Type B pancreatic cell (in vitro differentiated cells): ENCODE results near the gene CDIPT. TPM values are rescaled to one million over a fixed set of nuclear protein-coding genes. Genes with fewer than 3 reads are reported as not detected.
A peak's percentile ranks its signal among the peaks of the same experiment; 100 is the strongest.

Source experiments
- DNase-seq: peaks from one replicate; pipeline ENCODE4 v3.0.0; 2021; ENCODE audit warnings: mixed read lengths; ENCODE audit not compliant: unreplicated experiment; ENCODE audit errors: extremely low spot score
- H3K27ac Mint-ChIP-seq: 2 replicates; pipeline ENCODE4 v1.8.0; 2021; ENCODE audit warnings: mild to moderate bottlenecking, mixed read lengths
- H3K27me3 Mint-ChIP-seq: 2 replicates; pipeline ENCODE4 v1.8.0; 2021; ENCODE audit warnings: mixed read lengths
- H3K36me3 Mint-ChIP-seq: 2 replicates; pipeline ENCODE4 v1.8.0; 2021; ENCODE audit warnings: mixed read lengths
- H3K4me1 Mint-ChIP-seq: one replicate; pipeline ENCODE4 v1.8.0; 2021; ENCODE audit warnings: mixed read lengths; ENCODE audit not compliant: unreplicated experiment
- H3K4me3 Mint-ChIP-seq: 2 replicates; pipeline ENCODE4 v1.8.0; 2021; ENCODE audit warnings: mild to moderate bottlenecking, mixed read lengths
- H3K9me3 Mint-ChIP-seq: 2 replicates; pipeline ENCODE4 v1.8.0; 2021; ENCODE audit warnings: mixed read lengths
- total RNA-seq: library from RNA; stranded (reverse); gene quantifications from 2 replicates; pipeline ENCODE4 v1.2.1, GENCODE V29; 2021; ENCODE audit warnings: low replicate concordance
- TF ChIP-seq, protein P1 (sequence below): fragments of 200-600 bp; sonication (generic); conservative IDR thresholded peaks from 2 replicates; pipeline ENCODE4 v1.5.0; 2021; ENCODE audit warnings: antibody characterized with exemption, mild to moderate bottlenecking

The CDIPT gene
- total RNA-seq, 1 donor from 2014 or later = 58.0 TPM

DNA sequence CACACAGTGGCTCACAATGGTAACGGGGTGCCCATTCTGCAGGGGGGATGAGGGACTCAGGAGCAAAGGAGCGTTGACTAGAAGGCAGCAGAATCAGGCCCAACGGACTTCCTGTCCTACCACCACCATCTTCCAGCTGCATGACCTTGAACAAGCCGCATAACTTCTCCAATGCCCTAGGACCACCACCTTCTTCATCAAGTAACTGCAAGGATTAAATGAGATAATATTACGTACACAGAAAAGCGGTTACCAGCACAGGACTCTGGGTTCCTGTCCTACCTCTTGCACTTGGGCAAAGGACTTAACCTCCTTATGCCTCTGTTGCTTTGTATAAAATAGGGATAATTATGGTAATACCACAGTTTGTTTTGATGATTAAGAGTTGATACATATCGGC lies 41.9 kb upstream of the CDIPT start:
- Mint-ChIP-seq H3K27ac (no peak overlapping the region), H3K4me3 (no peak overlapping the region), H3K9me3 (no peaks in the 10 kb centered on the region), H3K27me3 (peaks cover 16% of the 10 kb centered on the region), H3K36me3 (no peaks in the 10 kb centered on the region), H3K4me1 (no peaks in the 10 kb centered on the region)
- TF ChIP-seq, protein P1, sequence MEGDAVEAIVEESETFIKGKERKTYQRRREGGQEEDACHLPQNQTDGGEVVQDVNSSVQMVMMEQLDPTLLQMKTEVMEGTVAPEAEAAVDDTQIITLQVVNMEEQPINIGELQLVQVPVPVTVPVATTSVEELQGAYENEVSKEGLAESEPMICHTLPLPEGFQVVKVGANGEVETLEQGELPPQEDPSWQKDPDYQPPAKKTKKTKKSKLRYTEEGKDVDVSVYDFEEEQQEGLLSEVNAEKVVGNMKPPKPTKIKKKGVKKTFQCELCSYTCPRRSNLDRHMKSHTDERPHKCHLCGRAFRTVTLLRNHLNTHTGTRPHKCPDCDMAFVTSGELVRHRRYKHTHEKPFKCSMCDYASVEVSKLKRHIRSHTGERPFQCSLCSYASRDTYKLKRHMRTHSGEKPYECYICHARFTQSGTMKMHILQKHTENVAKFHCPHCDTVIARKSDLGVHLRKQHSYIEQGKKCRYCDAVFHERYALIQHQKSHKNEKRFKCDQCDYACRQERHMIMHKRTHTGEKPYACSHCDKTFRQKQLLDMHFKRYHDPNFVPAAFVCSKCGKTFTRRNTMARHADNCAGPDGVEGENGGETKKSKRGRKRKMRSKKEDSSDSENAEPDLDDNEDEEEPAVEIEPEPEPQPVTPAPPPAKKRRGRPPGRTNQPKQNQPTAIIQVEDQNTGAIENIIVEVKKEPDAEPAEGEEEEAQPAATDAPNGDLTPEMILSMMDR = no peak
- no peak for DNase-seq

DNA sequence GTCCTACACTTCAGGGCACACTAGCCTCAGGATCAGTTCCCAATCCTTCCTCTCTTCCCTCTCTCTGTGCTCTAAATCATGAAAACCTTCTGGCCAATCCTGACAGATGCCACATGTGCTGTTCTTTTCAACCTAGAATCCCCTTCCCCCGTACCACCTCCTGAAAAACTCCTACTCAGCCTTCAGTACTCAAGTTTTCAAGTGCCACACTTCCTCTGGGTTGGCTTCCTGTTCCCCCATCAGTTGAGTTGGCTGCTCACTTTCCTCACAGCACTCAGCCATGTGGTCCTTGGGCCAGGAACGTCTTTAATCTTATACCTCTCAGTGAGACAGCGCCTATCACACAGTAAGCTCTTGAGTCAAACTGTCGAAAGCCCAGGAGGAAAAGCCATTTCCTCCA lies 40.6 kb upstream of the CDIPT start:
- peaks cover 1% of the 10 kb centered on the region for H3K4me1 Mint-ChIP-seq
- DNase-seq = no peak
- no peaks in the 10 kb centered on the region for H3K36me3 Mint-ChIP-seq
- no peaks in the 10 kb centered on the region for H3K9me3 Mint-ChIP-seq
- TF ChIP-seq, protein P1 = no peak
- H3K27ac Mint-ChIP-seq = no peak overlapping the region
- peaks cover 21% of the 10 kb centered on the region for H3K27me3 Mint-ChIP-seq
- peak overlapping the region; percentile 36 for H3K4me3 Mint-ChIP-seq

GRCh38 chr16:29901607-29901945 lies 38.5 kb upstream of the CDIPT start:
- TF ChIP-seq, protein P1 = no peak
- H3K9me3 Mint-ChIP-seq = no peaks in the 10 kb centered on the region
- H3K27me3 Mint-ChIP-seq = peaks cover 37% of the 10 kb centered on the region
- no peaks in the 10 kb centered on the region for H3K36me3 Mint-ChIP-seq
- no peak overlapping the region for H3K27ac Mint-ChIP-seq
- peaks cover 6% of the 10 kb centered on the region for H3K4me1 Mint-ChIP-seq
- no peak for DNase-seq
- peak overlapping the region; percentile 76 for H3K4me3 Mint-ChIP-seq

DNA sequence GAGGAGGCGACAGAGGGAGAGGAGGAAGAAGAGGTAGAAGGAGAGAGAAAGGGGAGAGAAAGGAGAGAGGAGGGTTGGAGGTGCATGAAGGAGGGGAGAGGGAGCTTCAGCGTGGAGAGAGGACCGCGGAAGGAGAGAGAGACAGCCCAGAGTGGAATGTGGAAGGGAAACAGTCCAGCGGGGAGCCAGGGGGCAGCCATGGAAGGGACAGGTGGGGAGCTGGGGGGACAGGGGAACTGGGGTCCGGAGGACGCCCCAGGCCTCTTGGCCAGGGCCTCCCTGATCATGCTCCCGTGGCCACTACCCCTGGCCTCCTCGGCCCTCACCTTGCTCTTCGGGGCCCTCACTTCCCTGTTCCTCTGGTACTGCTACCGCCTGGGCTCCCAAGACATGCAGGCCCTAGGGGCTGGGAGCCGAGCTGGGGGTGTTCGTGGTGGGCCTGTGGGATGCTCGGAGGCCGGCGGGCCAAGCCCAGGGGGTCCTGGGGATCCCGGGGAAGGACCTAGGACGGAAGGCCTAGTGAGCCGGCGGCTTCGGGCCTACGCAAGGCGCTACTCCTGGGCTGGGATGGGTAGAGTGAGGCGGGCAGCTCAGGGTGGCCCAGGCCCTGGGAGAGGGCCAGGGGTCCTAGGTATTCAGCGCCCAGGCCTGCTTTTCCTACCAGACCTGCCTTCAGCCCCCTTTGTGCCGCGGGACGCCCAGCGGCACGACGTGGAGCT lies 38.0 kb upstream of the CDIPT start:
- DNase-seq = no peak
- no peaks in the 10 kb centered on the region for H3K36me3 Mint-ChIP-seq

GRCh38 chr16:29900102-29900887 lies 37.3 kb upstream of the CDIPT start, which contains the start of gene ASPHD1:
Gene ASPHD1 (plus strand): TSS chr16:29900488. CDS start chr16:29900972, 484 bp downstream.
- no peaks in the 10 kb centered on the region for H3K9me3 Mint-ChIP-seq
- H3K27me3 Mint-ChIP-seq = peaks cover 41% of the 10 kb centered on the region
- peak; percentile 87 for DNase-seq
- peak within 1 kb of the TSS; percentile 48 for H3K27ac Mint-ChIP-seq
- no peaks in the 10 kb centered on the region for H3K36me3 Mint-ChIP-seq
- H3K4me1 Mint-ChIP-seq = peaks cover 6% of the 10 kb centered on the region
- TF ChIP-seq, protein P1 = no peak
- H3K4me3 Mint-ChIP-seq = peak within 1 kb of the TSS; percentile 86

More for the DNA sequence above, 38.0 kb upstream of the CDIPT start:
- Mint-ChIP-seq H3K27me3 (peaks cover 41% of the 10 kb centered on the region), H3K27ac (peak overlapping the region; percentile 18), H3K4me3 (peak overlapping the region; percentile 86), H3K4me1 (peaks cover 6% of the 10 kb centered on the region), H3K9me3 (no peaks in the 10 kb centered on the region)
- TF ChIP-seq, protein P1 = no peak
